Loucy (cell line): Measurements from ENCODE around the gene CCDC141.

Experiments
- H2AFZ ChIP-seq: fragments of 200-600 bp; sonication (generic); 2 replicates; pipeline ENCODE4 v1.6.0; 2016; ENCODE audit warnings: antibody characterized with exemption, mild to moderate bottlenecking, low read length, moderate library complexity
- H3F3A ChIP-seq: fragments of 200-600 bp; 2 replicates; pipeline ENCODE4 v1.6.0; 2016; ENCODE audit warnings: antibody characterized with exemption, low read depth, mild to moderate bottlenecking
- H3K27me3 ChIP-seq: fragments of 200-600 bp; sonication (generic); 2 replicates; pipeline ENCODE4 v1.6.1; 2014; ENCODE audit warnings: low read length, mild to moderate bottlenecking; ENCODE audit not compliant: insufficient read depth, poor library complexity, severe bottlenecking
- H3K36me3 ChIP-seq: fragments of 200-600 bp; sonication (generic); 2 replicates; pipeline ENCODE4 v1.6.1; 2016; ENCODE audit warnings: low read length; ENCODE audit not compliant: insufficient read depth
- H3K4me1 ChIP-seq: fragments of 200-600 bp; sonication (generic); 2 replicates; pipeline ENCODE4 v1.5.1; 2014; ENCODE audit warnings: low read length, mild to moderate bottlenecking; ENCODE audit not compliant: insufficient read depth, poor library complexity, severe bottlenecking
- H3K4me2 ChIP-seq: fragments of 200-600 bp; sonication (generic); 2 replicates; pipeline ENCODE4 v1.6.0; 2014; ENCODE audit warnings: antibody characterized with exemption, low read length, low read depth, mild to moderate bottlenecking; ENCODE audit not compliant: poor library complexity, severe bottlenecking
- H3K4me3 ChIP-seq: fragments of 200-600 bp; sonication (generic); 2 replicates; pipeline ENCODE4 v1.5.1; 2014; ENCODE audit warnings: low read length, mild to moderate bottlenecking, mixed read lengths; ENCODE audit not compliant: poor library complexity, severe bottlenecking
- H3K79me2 ChIP-seq: fragments of 200-600 bp; sonication (generic); 2 replicates; pipeline ENCODE4 v1.6.1; 2014; ENCODE audit warnings: low read length; ENCODE audit not compliant: insufficient read depth
- H3K9ac ChIP-seq: fragments of 200-600 bp; sonication (generic); 2 replicates; pipeline ENCODE4 v1.6.0; 2014; ENCODE audit warnings: mild to moderate bottlenecking, low read depth, low read length, moderate library complexity; ENCODE audit not compliant: poor library complexity, severe bottlenecking
- H3K9me2 ChIP-seq: fragments of 200-600 bp; sonication (generic); replicated peaks from 2 replicates; pipeline ENCODE4 v1.6.1; 2016; ENCODE audit warnings: low read depth, low read length, mixed read lengths
- H3K9me3 ChIP-seq: fragments of 200-600 bp; sonication (generic); 2 replicates; pipeline ENCODE4 v1.6.1; 2014; ENCODE audit warnings: mild to moderate bottlenecking, antibody characterized with exemption, low read length, low read depth; ENCODE audit not compliant: insufficient read depth
- H4K20me1 ChIP-seq: fragments of 200-600 bp; sonication (generic); 2 replicates; pipeline ENCODE4 v1.6.0; 2014; ENCODE audit warnings: antibody characterized with exemption, low read length, mild to moderate bottlenecking; ENCODE audit not compliant: insufficient read depth, poor library complexity, severe bottlenecking
- EZH2phosphoT487 ChIP-seq: fragments of 200-600 bp; IDR thresholded peaks from 2 replicates; pipeline ENCODE4 v1.6.1; 2018; ENCODE audit warnings: antibody characterized with exemption, mild to moderate bottlenecking, moderate library complexity, borderline replicate concordance
- TF ChIP-seq, protein P1 (sequence below): fragments of 200-600 bp; sonication (generic); conservative IDR thresholded peaks from 2 replicates; pipeline ENCODE4 v1.5.1; 2014; ENCODE audit warnings: mild to moderate bottlenecking, antibody characterized with exemption, low read length

The CCDC141 gene

GRCh38 chr2:178836807-178837206, 213.1 kb downstream of the CCDC141 start:
- no peak overlapping the region for H2AFZ ChIP-seq

GRCh38 chr2:178834086-178834485, 215.9 kb downstream of the CCDC141 start:
- H3K36me3 ChIP-seq, result no peaks in the 10 kb centered on the region
- no peak overlapping the region for H2AFZ ChIP-seq
- H3K4me2 ChIP-seq, result no peak overlapping the region
- no peaks in the 10 kb centered on the region for H3F3A ChIP-seq
- H3K27me3 ChIP-seq, result no peaks in the 10 kb centered on the region
- H3K79me2 ChIP-seq, result no peaks in the 10 kb centered on the region
- no peak overlapping the region for H3K4me3 ChIP-seq
- H3K4me1 ChIP-seq, result no peaks in the 10 kb centered on the region
- TF ChIP-seq, protein P1, sequence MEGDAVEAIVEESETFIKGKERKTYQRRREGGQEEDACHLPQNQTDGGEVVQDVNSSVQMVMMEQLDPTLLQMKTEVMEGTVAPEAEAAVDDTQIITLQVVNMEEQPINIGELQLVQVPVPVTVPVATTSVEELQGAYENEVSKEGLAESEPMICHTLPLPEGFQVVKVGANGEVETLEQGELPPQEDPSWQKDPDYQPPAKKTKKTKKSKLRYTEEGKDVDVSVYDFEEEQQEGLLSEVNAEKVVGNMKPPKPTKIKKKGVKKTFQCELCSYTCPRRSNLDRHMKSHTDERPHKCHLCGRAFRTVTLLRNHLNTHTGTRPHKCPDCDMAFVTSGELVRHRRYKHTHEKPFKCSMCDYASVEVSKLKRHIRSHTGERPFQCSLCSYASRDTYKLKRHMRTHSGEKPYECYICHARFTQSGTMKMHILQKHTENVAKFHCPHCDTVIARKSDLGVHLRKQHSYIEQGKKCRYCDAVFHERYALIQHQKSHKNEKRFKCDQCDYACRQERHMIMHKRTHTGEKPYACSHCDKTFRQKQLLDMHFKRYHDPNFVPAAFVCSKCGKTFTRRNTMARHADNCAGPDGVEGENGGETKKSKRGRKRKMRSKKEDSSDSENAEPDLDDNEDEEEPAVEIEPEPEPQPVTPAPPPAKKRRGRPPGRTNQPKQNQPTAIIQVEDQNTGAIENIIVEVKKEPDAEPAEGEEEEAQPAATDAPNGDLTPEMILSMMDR, result no peak
- no peak for TF ChIP-seq EZH2phosphoT487
- H3K9me2 ChIP-seq, result no peaks in the 10 kb centered on the region
- H3K9me3 ChIP-seq, result no peaks in the 10 kb centered on the region
- no peaks in the 10 kb centered on the region for H4K20me1 ChIP-seq
- no peak overlapping the region for H3K9ac ChIP-seq

More at GRCh38 chr2:178836807-178837206, 213.1 kb downstream of the CCDC141 start:
- TF ChIP-seq, protein P1, result no peak
- TF ChIP-seq EZH2phosphoT487, result no peak
- no peaks in the 10 kb centered on the region for H3K4me1 ChIP-seq
- H3K9me3 ChIP-seq, result no peaks in the 10 kb centered on the region
- no peaks in the 10 kb centered on the region for H3F3A ChIP-seq
- no peak overlapping the region for H3K9ac ChIP-seq
- no peak overlapping the region for H3K4me2 ChIP-seq
- no peaks in the 10 kb centered on the region for H3K9me2 ChIP-seq
- no peaks in the 10 kb centered on the region for H3K36me3 ChIP-seq
- H4K20me1 ChIP-seq, result no peaks in the 10 kb centered on the region
- H3K79me2 ChIP-seq, result no peaks in the 10 kb centered on the region
- H3K4me3 ChIP-seq, result no peak overlapping the region
- no peaks in the 10 kb centered on the region for H3K27me3 ChIP-seq

- H4K20me1 ChIP-seq, result no peaks in the 10 kb centered on the region
- H3K9me2 ChIP-seq, result no peaks in the 10 kb centered on the region
- H3K36me3 ChIP-seq, result no peaks in the 10 kb centered on the region
- H3K79me2 ChIP-seq, result no peaks in the 10 kb centered on the region
- H3K4me3 ChIP-seq, result no peak overlapping the region
- no peak overlapping the region for H3K4me2 ChIP-seq
- no peaks in the 10 kb centered on the region for H3K4me1 ChIP-seq
- H3K9me3 ChIP-seq, result no peaks in the 10 kb centered on the region
- H2AFZ ChIP-seq, result no peak overlapping the region
- H3K27me3 ChIP-seq, result no peaks in the 10 kb centered on the region
- H3K9ac ChIP-seq, result no peak overlapping the region
- H3F3A ChIP-seq, result no peaks in the 10 kb centered on the region
- TF ChIP-seq EZH2phosphoT487, result no peak
- TF ChIP-seq, protein P1, result no peak
Measured at GRCh38 chr2:178833382-178833781, 216.6 kb downstream of the CCDC141 start.
